HG03025 (cell line): ENCODE data around the gene AP4M1.

Experiments used
- ATAC-seq: cut with Tn5 transposase; IDR thresholded peaks from one replicate; pipeline ENCODE4 v1.9.1; 2021; ENCODE audit warnings: mild to moderate bottlenecking, moderate library complexity; ENCODE audit not compliant: unreplicated experiment, low FRiP score

Gene AP4M1

DNA sequence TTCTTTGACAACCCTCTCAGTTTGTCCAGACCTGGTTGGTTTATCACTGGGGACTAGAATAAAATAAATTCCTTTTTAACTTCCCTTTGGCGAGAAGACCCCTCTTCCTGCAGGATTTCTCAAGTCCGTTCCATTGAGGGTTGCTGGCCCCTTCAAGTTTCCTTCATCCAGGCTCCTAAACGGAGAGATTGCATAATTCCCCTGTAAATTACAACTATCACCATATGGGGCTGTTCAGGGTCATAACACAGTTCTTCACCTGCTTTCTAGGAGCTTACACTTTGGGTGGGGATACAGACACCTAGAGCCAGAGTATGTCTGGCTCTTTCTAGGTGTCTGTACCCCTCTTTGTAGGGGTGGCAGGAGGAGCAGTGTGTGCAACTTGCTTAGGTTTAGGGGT lies 15.9 kb upstream of the AP4M1 start:
- no peak for ATAC-seq

DNA sequence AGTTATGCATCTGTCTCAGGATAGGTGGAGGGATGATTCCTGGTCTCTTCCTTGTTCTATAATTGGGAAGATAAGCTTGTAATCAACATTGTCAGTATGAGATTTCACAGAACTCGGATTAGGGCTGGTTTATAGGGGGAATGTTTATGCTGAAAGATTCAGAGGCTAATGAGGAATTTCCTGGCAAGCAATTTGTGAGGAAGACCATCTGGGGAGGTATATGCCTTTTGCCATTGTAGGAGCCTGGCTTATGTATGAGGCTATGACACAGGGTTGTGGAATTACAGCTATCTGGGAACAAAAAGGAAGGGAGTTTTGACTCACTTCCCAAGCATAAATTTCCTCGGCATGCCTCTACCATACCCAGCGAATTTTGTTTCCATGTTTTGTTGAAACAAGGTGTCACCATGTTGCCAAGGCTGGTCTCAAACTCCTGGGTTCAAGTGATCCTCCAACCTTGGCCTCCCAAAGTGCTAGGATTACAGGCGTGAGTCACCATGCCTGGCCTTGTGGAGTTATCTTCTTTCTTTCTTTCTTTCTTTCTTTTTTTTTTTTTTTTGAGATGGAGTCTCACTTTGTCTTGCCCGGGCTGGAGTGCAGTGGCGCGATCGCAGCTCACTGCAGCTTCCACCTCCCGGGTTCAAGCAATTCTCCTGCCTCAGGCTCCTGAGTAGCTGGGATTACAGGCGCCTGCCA lies 14.2 kb upstream of the AP4M1 start:
- ATAC-seq: no peak

DNA sequence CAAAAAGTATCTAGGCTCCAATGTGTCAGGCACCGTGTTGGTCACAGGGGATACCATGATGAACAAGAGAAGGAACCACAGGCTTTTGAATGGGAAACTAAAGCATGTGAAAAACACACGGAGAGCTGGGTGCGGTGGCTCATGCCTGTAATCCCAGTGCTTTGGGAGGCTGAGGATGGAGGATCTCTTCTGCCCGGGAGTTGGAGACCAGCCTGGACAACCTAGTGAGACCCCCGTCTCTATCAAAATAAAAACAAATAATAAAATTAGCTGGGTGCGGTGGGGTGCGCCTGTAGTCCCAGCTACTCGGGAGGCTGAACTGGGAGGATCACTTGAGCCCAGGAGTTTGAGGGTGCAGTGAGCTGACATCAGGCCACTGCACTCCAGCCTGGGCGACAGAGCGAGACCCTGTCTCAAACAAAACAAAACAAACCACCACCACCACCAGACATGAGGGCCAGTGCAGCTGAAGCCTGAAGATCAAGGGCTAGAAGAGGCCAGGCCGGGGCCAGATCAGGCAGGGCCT lies 13.3 kb upstream of the AP4M1 start:
- no peak for ATAC-seq

DNA sequence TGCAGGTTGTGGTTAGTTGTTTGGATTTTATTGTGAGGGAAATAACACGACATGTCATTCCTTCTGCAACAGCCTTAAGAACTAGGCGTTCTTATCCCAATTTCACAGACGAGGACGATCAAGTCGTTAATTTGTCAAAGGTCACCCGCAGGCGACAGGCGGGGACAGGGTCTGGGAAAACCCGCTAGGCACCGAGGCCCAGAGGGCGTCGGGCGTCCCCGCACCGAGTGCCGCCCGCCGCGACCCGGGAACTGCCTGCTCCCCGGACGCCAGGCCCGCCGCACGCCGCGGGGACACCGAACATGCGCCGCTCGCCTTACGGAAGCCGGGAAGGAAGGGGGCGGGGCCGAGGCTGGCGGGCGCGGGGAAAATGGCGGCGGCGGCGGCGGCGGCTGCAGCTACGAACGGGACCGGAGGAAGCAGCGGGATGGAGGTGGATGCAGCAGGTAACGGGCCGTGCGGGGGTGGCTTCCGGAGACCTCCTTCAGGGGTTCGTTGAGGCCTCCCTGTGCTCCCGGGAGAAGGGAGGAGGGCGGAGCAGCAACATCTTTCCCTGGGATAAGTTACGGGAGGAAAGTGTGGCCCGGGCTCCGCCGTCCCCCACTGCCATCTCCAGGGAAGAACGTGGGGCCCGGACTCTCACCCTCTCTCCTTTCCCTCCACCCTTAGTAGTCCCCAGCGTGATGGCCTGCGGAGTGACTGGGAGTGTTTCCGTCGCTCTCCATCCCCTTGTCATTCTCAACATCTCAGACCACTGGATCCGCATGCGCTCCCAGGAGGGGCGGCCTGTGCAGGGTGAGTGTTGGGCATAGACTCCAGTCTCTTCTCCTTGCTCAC lies 12.6 kb upstream of the AP4M1 start, which contains the start of gene COPS6:
TSS of gene COPS6 (plus strand) at position 349 of the 837 bp plus-strand sequence. CDS start at position 371, 22 bp downstream.
- ATAC-seq: no peak

DNA sequence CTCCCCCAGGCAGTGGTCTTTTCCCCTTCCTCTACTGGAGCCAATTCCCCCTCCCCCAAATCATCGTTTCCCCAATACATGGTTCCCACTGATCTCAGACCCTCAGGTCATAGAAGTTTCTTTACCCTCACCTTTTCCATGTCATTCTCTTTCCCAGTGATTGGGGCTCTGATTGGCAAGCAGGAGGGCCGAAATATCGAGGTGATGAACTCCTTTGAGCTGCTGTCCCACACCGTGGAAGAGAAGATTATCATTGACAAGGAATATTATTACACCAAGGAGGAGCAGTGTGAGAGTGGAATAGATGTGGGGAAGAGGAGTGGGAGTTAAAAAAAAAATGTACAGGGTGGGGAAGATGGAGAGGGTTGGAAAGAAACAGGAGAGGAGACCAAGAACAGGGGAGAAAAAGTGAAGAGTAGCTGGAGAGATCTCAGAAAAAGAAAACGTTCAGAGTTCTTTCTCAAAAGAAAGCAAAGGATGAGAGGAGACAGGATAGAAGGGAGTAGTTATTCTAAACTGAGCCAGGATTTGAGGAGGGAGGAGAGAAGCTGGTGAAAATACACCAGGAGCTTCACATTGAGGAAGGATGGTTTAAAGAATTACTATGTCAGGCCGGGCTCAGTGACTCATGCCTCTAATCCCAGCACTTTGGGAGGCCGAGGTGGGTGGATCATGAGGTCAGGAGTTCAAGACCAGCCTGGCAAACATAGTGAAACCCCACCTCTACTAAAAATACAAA lies 11.8 kb upstream of the AP4M1 start:
- no peak for ATAC-seq

DNA sequence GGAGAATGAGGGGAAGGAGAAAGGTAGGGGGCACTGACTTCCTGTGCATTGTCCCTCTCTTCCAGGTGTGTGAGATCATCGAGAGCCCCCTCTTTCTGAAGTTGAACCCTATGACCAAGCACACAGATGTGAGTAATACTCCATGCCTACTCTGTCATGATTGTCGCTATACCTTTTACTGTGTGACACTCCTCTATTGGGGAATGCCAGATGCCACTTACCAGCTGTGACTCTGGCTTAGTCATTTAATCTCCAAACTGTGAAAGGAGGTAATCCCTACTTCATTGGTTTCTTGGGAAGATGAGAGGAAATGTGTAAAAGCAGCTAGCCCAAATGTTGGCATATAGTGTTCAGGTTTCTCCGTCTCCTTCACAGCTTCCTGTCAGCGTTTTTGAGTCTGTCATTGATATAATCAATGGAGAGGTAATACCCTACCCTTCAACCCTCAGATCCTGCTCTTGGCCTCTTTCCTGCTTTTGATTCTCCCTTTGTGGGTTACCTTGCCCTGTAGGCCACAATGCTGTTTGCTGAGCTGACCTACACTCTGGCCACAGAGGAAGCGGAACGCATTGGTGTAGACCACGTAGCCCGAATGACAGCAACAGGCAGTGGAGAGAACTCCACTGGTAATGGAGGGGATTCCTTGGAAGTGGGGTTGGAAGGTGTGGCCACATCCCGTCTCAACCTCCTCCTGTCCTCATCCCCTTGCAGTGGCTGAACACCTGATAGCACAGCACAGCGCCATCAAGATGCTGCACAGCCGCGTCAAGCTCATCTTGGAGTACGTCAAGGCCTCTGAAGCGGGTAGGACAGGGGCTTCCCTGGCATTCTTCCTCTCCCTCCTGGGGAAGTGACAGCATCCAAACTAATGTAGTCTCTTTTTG lies 10.7 kb upstream of the AP4M1 start:
- no peak for ATAC-seq

DNA sequence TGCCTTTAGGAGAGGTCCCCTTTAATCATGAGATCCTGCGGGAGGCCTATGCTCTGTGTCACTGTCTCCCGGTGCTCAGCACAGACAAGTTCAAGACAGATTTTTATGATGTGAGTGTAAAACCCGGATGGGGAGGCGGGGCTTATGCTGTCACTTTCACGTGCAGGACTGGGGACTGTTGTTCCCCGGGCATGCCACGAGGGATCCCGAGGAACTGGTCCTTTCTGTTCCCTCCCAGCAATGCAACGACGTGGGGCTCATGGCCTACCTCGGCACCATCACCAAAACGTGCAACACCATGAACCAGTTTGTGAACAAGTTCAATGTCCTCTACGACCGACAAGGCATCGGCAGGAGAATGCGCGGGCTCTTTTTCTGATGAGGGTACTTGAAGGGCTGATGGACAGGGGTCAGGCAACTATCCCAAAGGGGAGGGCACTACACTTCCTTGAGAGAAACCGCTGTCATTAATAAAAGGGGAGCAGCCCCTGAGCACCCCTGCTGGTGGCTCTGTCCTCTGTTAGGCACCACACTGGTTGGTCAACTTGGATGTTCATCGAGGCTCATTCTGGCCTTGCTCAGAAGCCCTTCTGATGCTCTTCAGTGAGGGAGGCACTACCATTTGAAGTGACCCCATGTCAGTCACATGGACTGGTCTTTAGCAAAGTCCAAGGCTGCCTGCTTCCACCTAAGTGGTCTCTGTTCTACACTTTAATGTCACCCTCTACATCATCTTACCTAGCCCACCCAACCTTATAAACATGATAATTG lies 9.8 kb upstream of the AP4M1 start:
- no peak for ATAC-seq

DNA sequence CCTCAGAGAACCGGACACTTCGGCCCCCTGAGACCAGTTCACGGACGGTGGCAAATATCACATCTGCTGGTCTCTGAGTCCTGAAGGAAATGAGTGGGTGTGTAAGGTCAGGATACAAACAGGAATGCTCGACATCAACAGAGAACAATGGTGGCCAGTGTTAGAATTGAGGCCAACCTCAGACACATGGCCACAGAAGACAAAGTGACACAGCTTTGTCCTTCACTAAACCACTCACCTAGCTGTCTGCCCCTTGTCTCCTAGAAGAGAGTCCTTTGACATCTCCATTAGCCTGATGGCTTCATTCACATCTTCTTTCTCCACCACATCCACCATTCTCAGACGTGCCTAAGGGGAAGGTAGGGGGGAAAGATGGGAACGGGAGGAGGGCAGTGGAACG lies 8.4 kb upstream of the AP4M1 start:
- no peak for ATAC-seq

DNA sequence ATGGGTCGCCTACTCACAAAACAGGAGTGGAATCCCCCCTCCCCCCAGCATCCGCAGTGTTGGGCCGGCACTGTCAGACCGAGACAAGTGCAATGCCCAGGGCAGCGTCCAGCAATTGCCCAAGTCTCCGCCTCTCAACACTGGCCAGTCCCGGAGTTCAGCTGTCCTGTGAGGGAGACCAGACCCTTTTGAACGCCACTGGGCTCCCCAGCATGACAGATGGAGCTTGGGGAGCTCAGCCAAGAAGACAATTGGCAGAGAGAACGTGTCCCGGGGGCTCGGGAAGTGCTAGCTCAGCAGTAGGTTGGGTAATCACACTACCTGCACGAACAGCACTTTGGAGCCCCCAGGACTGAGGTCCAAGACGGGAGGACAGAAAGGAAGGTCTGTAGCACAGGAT lies 7.9 kb upstream of the AP4M1 start:
- ATAC-seq: no peak

DNA sequence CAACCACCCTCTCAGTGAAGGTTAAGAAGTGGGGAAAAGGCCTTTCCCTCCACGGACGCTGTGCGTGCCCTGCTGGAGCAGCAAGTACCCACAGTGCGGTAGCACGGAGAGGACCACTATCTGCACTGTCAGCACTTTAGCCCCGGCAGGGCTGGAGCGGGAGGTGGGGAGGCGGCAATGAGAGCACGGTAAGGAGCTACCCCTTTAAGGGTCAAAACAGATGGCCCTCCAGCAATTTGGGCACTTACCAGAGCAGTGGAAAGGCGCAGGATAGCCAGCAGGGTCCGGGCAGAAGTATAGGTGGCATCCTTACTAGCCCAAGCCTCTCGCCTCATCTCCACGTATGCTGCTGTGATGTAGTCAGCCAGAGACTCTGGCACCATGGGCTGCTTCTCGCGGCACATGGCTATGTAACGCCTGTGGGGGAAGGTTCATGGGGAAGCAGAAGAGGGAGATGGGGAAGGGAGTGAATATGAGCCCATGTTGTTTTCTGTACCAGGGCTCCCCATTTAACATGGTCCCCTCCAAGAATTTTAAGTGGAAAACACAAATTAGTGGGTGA lies 7.4 kb upstream of the AP4M1 start:
- ATAC-seq: no peak

DNA sequence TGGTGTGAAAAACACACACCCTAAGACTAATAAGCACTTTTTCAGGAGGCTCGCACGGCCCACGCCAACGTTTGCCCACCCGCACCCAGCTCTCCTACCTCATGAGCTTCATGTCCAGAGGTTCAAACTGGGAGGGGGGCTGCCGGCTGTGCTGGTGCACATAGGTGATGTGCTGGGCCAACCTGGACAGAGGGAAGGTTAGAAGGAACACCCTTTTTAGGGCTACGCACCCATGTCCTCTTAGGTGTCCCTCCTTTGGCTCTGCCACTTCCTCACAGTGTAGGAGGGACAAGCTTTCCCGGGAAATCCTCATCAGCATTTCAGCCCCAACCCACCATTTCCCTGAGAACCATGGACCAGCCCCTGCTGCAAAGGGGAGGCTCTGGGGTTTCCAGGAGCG lies 6.2 kb upstream of the AP4M1 start:
- ATAC-seq: no peak

DNA sequence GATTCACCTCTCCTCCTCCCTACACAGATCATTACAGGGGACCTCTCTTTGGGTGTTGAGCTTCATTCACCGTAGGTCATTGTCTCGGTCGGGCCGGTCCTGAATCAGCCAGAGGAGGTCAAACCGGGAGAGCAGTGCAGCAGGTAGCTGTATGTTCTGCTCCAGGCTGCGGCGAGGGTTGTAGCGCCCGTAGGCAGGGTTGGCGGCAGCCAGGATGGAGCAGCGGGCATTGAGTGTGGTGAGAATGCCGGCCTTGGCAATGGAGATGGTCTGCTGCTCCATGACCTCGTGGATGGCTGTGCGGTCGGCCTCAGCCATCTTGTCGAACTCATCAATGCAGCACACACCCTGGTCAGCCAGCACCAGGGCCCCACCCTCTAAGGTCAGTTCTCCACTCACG lies 5.7 kb upstream of the AP4M1 start:
- ATAC-seq: no peak

DNA sequence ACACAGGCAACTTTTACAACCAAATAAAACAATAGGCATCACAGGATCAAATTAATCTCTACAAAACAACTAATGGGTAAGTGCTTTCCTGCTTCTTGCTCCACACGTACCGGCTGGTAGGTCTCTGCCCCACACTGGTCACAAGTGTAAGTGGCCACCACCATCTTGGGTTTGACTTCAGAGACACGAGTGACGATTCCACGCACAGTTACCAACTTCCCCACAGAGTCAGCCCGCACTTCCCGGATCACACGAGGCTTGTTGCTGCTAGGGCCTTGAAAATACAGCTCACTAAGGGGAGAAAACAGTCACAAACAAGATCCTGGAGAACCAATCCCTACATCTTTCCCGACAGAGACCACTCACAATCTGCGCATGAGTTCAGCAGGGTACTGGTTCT lies 2.5 kb upstream of the AP4M1 start:
- ATAC-seq: no peak

DNA sequence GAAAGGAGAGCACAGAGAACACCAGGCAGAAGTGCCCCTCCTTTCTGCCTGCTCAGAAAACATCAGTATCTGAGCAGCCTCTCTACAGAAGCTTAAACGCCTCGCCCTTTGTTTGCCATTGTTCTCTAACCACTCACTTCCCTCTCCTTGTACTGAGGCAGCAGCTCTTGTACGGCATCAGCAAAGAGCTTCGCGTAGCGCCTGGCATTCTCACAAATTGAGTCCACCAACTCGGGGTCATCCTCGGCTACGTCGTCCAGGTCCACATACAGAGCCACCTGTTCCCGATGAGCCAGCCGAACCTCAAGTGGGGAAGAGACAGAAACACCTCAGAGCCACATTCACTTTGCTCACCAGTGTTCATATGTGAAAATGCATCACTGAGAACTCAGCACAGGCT lies 2.0 kb upstream of the AP4M1 start:
- ATAC-seq: no peak

DNA sequence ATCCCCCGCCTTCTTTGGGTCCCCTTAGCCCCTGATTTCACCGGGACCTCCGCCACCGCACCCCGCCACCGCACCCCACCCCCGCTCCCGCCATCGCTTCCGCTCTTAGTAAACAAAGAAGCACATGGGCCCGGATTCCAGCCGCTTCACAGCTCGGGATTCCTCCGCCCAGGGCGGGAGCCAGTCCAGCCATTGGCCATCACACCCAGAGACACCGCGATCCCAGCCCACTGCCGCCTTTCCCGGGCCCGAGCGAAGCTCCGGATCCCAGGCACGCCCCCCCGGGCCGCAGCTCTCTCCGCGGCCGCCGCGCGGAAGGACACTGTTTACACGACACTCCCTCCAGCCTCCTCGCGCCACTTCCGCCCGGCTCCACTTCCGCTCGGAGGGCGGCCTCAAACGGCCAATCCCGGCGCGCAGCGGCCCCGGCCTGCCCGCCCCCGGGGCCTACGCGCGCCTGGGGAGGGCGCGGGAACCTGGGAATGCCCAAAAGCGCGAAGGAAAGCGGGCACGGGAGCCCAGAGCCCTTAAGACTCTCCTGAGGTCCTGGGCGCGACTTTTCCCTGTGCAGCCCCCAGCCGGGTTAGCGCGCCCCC lies 925 bp upstream of the AP4M1 start:
- peak; percentile 72 for ATAC-seq

DNA sequence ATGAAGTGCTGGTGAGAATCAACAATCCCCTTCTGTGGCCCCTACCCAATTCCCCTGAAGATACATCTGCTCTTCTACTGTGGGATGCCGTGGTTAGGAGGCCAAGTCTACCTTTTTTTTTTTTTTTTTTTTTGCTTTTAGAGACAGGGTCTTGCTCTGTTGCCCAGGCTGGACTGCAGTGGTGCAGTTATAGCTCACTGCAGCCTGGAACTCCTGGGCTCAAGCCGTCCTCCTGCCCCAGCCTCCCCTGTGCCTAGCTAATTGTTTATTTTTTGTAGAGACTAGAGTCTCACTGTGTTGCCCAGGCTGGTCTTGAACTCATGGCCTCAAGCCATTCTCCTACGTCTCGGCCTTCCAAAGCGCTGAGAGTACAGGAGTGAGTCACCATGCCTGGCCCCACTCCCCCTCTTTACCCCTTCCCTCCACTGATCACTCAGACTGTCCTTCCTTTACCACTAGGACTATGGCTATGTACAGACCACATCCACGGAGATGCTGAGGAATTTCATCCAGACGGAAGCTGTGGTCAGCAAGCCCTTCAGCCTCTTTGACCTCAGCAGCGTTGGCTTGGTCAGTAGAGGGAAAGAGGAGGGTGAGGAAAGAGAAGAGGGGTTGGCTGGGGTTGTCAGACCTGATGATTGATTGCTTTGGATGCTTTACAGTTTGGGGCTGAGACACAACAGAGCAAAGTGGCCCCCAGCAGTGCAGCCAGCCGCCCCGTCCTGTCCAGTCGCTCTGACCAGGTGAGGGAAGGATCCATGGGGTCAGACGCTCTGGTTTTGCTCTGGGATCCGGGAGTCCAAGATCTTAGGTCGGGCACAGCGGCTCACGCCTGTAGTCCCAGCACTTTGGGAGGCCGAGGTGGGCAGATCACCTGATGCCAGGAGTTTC lies 1.8 kb downstream of the AP4M1 start:
- ATAC-seq: no peak

DNA sequence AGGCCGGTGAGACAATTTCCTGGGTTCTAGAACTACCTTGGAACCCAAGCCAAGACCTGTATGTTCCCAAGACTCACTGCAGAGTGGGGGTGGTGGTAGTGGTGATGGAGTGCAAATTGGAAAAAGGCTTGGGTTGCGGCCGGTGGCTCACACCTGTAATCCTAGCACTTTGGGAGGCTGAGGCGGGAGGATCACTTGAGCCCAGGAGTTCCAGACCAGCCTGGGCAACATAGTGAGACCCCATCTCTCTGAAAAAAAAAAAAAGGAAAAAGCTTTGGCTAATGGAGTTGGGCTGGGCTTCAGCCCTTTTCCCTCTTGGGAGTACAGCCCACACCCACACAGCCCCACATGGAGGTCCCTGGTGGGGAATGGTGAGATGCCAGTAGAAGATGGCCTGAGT lies 4.1 kb downstream of the AP4M1 start:
- no peak for ATAC-seq

DNA sequence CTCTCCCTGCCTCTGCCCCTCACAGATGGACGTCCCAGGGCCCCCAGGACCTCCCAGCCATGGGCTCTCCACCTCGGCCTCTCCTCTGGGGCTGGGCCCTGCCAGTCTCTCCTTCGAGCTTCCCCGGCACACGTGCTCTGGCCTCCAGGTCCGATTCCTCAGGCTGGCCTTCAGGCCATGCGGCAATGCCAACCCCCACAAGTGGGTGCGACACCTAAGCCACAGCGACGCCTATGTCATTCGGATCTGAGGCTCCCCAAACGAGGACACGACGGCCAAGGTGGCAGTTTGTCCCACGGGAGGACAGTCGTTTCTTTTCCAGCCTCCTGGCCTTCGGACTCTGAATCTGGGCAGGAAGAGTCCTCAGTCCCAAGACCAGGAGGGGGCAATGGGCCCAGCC lies 5.2 kb downstream of the AP4M1 start:
- no peak for ATAC-seq
